SK-N-SH (cell line): ENCODE data around the gene NNAT. TPM values are rescaled to one million over a fixed set of nuclear protein-coding genes. Genes with fewer than 3 reads are reported as not detected.

Experiments
- CTCF ChIA-PET: fragments of 300-600, 350-600 bp; formaldehyde crosslinking; extraction: SDS; loops from one replicate; lab custom pipeline; 2021; lab: Yijun Ruan, JAX
- POLR2A ChIA-PET: fragments of 350-600 bp; sonication (Branson Sonifier 250); formaldehyde crosslinking; extraction: SDS; loops from one replicate; lab custom pipeline; 2020; ENCODE audit warnings: antibody characterized with exemption, inconsistent platforms; lab: Yijun Ruan, JAX
- DNase-seq: peaks from one replicate; pipeline ENCODE4 v3.0.0; 2012
- H2AFZ ChIP-seq: fragments of 200-600 bp; sonication (generic); 2 replicates; pipeline ENCODE4 v1.8.1; 2016; ENCODE audit warnings: antibody characterized with exemption, mild to moderate bottlenecking, low read depth
- H3F3A ChIP-seq: fragments of 200-600 bp; sonication (generic); replicated peaks from 2 replicates; pipeline ENCODE3; 2016; ENCODE audit warnings: antibody characterized with exemption, mild to moderate bottlenecking; ENCODE audit not compliant: insufficient read depth
- H3K27ac ChIP-seq, 2 experiments: fragments of 200-500 bp in 1 of 2; fragments of 200-600 bp in 1 of 2; sonication (Bioruptor generic) in 1 of 2; sonication (generic), shearing (Covaris generic) in 1 of 2; 2 replicates each; pipeline versions ENCODE4 v1.5.1 to v1.6.1; 2014 to 2016; ENCODE audit warnings: low read depth in 2 of 2, inconsistent platforms in 1 of 2, low read length in 1 of 2, mild to moderate bottlenecking in 1 of 2, mixed read lengths in 1 of 2
- H3K27me3 ChIP-seq: fragments of 200-600 bp; sonication (generic), shearing (Covaris generic); 2 replicates; pipeline ENCODE4 v1.6.1; 2016; ENCODE audit warnings: mixed run types; ENCODE audit not compliant: insufficient read depth
- H3K36me3 ChIP-seq, 2 experiments: fragments of 200-500 bp in 1 of 2; fragments of 200-600 bp in 1 of 2; sonication (Bioruptor generic) in 1 of 2; sonication (generic) in 1 of 2; replicated peaks in 1 of 2; 2 replicates each; pipeline versions ENCODE3 to v1.5.1; 2014 to 2016; ENCODE audit warnings: low read length in 1 of 2, mild to moderate bottlenecking in 1 of 2; ENCODE audit not compliant: insufficient read depth in 2 of 2, control insufficient read depth in 1 of 2
- H3K4me1 ChIP-seq, 2 experiments: fragments of 200-500 bp in 1 of 2; fragments of 200-600 bp in 1 of 2; sonication (Bioruptor generic) in 1 of 2; sonication (generic), shearing (Covaris generic) in 1 of 2; 2 replicates each; pipeline versions ENCODE4 v1.5.1 to v1.6.1; 2014 to 2016; ENCODE audit warnings: low read depth in 1 of 2, low read length in 1 of 2, mixed run types in 1 of 2; ENCODE audit not compliant: insufficient read depth in 2 of 2, control insufficient read depth in 1 of 2
- H3K4me2 ChIP-seq: fragments of 200-600 bp; sonication (generic), shearing (Covaris generic); 2 replicates; pipeline ENCODE4 v1.6.1; 2017; ENCODE audit warnings: mixed run types
- H3K4me3 ChIP-seq, 2 experiments: fragments of 200-500 bp in 1 of 2; fragments of 200-600 bp in 1 of 2; sonication (Bioruptor generic) in 1 of 2; sonication (generic), shearing (Covaris generic) in 1 of 2; 2 replicates each; pipeline versions ENCODE4 v1.5.1 to v1.8.1; 2014 to 2016; ENCODE audit warnings: low read depth in 2 of 2, inconsistent platforms in 1 of 2, low read length in 1 of 2, mild to moderate bottlenecking in 1 of 2, mixed read lengths in 1 of 2, moderate library complexity in 1 of 2
- H3K79me2 ChIP-seq: fragments of 200-600 bp; sonication (generic); 2 replicates; pipeline ENCODE4 v1.8.1; 2017; ENCODE audit warnings: mild to moderate bottlenecking; ENCODE audit not compliant: insufficient read depth
- H3K9ac ChIP-seq: fragments of 200-600 bp; sonication (generic); 2 replicates; pipeline ENCODE4 v1.6.1; 2017; ENCODE audit warnings: mixed run types
- H3K9me2 ChIP-seq: fragments of 200-600 bp; sonication (generic); 2 replicates; pipeline ENCODE4 v1.6.1; 2017; ENCODE audit warnings: mixed run types
- H3K9me3 ChIP-seq: fragments of 200-600 bp; sonication (generic); 2 replicates; pipeline ENCODE4 v1.6.1; 2017; ENCODE audit warnings: mixed run types, mild to moderate bottlenecking, moderate library complexity
- H4K20me1 ChIP-seq: fragments of 200-600 bp; sonication (generic); 2 replicates; pipeline ENCODE4 v1.6.1; 2017; ENCODE audit warnings: mild to moderate bottlenecking, mixed run types; ENCODE audit not compliant: insufficient read depth
- FOXM1 ChIP-seq: IDR thresholded peaks from 2 replicates; pipeline ENCODE4 v1.4.0; 2012; ENCODE audit warnings: low read depth, mild to moderate bottlenecking
- REST ChIP-seq: IDR thresholded peaks from 2 replicates; pipeline ENCODE4 v1.6.1; 2012; ENCODE audit warnings: mild to moderate bottlenecking, low read depth, low read length, moderate library complexity
- RFX5 ChIP-seq: IDR thresholded peaks from 2 replicates; pipeline ENCODE4 v1.6.1; 2012; ENCODE audit warnings: mild to moderate bottlenecking, improper control_type of control experiment, low read length
- SIN3A ChIP-seq: IDR thresholded peaks from 2 replicates; pipeline ENCODE4 v1.6.1; 2012; ENCODE audit warnings: low read depth, mild to moderate bottlenecking, low read length, moderate library complexity, borderline replicate concordance
- SMC3 ChIP-seq: IDR thresholded peaks from 2 replicates; pipeline ENCODE4 v1.6.1; 2012; ENCODE audit warnings: low read depth, low read length, improper control_type of control experiment
- YY1 ChIP-seq: IDR thresholded peaks from 2 replicates; pipeline ENCODE4 v1.4.0; 2012; ENCODE audit warnings: low read depth, mild to moderate bottlenecking
- WGBS: methylation state at CpG from one replicate; pipeline ENCODE4 v1.1.6; 2017; ENCODE audit warnings: low lambda C conversion rate; 5-methylcytosine and 5-hydroxymethylcytosine counted together
- polyA plus RNA-seq, 3 experiments: library from polyadenylated mRNA; depleted of rRNA; stranded (reverse); fragments of >200 nt; gene quantifications; 2 replicates each; pipeline ENCODE4 v1.2.3, GENCODE V29; 2012

Gene NNAT
- polyA plus RNA-seq, 1 of the 3 experiments (the other 2 are of a cell fraction), result 6.7 TPM

GRCh38 chr20:37523911-37524700 is 3.1 kb downstream of the NNAT start:
- TF ChIP-seq FOXM1 (no peak), RFX5 (no peak), SIN3A (no peak)
- H3K9me3 ChIP-seq, result no peaks in the 10 kb centered on the region
- no peak overlapping the region; a peak in 1 of 4 replicates for H3K27ac ChIP-seq
- H3K4me1 ChIP-seq, result peaks cover 15 to 55% of the 10 kb centered on the region in 2 experiments; a peak in 3 of 4 replicates
- ChIA-PET CTCF (interaction anchor here (12.5 kb wide), 1 partner anchor 329 kb away, joined by 280 read pairs; no protein-coding TSS in a partner anchor), POLR2A (no interaction called here)
- no peak overlapping the region for H3K4me3 ChIP-seq
- peaks cover 4% of the 10 kb centered on the region in 2 experiments for H3K36me3 ChIP-seq
- no peak overlapping the region for H3K4me2 ChIP-seq
- no peak for DNase-seq
- no peak overlapping the region for H3K9ac ChIP-seq
- H4K20me1 ChIP-seq, result peaks cover 74% of the 10 kb centered on the region
- H3K9me2 ChIP-seq, result no peaks in the 10 kb centered on the region
- no peaks in the 10 kb centered on the region for H3K27me3 ChIP-seq
- H3F3A ChIP-seq, result no peaks in the 10 kb centered on the region
- peaks cover 84% of the 10 kb centered on the region for H3K79me2 ChIP-seq
- H2AFZ ChIP-seq, result no peak overlapping the region
- 87% methylated on average over 10 of the region's 10 CpGs for WGBS

GRCh38 chr20:37524859-37525708 is 4.0 kb downstream of the NNAT start:
- ChIA-PET CTCF (interaction anchor here (1.1 to 12.5 kb wide), 2 partner anchors 10 to 330 kb away, joined by 4 to 280 read pairs; no protein-coding TSS in a partner anchor), POLR2A (no interaction called here)
- H3K36me3 ChIP-seq, result peaks cover 4% of the 10 kb centered on the region in 2 experiments
- no peaks in the 10 kb centered on the region for H3K27me3 ChIP-seq
- no peaks in the 10 kb centered on the region for H3K9me3 ChIP-seq
- peaks cover 64% of the 10 kb centered on the region for H4K20me1 ChIP-seq
- no peak for DNase-seq
- no peak overlapping the region for H3K4me3 ChIP-seq
- peaks cover 76% of the 10 kb centered on the region for H3K79me2 ChIP-seq
- no peak overlapping the region; a peak in 1 of 4 replicates for H3K27ac ChIP-seq
- peak overlapping the region; percentile 98; the same call in 1 of the 2 replicates for H3K4me2 ChIP-seq
- TF ChIP-seq YY1 (no peak), REST (no peak), SMC3 (no peak), RFX5 (no peak)
- H3F3A ChIP-seq, result no peaks in the 10 kb centered on the region
- 69% methylated on average over 5 of the region's 6 CpGs for WGBS
- no peaks in the 10 kb centered on the region for H3K9me2 ChIP-seq
- H3K9ac ChIP-seq, result no peak overlapping the region
- H2AFZ ChIP-seq, result no peak overlapping the region
- H3K4me1 ChIP-seq, result peaks cover 15 to 49% of the 10 kb centered on the region in 2 experiments; a peak in 3 of 4 replicates
